Lower leg skin (tissue), 3 donors: ENCODE data around the gene EPHX1.
"Not testable (repeated sequence)": the region's sequence is repeated elsewhere in the genome, so short reads cannot be mapped to it uniquely, and the experiment has no call there.

Source experiments
- POLR2A ChIP-seq, 2 donors: fragments of 450-650 bp; IDR thresholded peaks; one replicate each; pipeline ENCODE4 v1.6.1; 2016 to 2017; ENCODE audit warnings: antibody characterized with exemption in 2 of 2, mild to moderate bottlenecking in 1 of 2, moderate library complexity in 1 of 2
- TF ChIP-seq, protein P1 (sequence below), 3 donors: fragments of 450-650 bp; IDR thresholded peaks; one replicate each; pipeline ENCODE4 v1.5.1; 2016; ENCODE audit warnings: antibody characterized with exemption in 3 of 3, mild to moderate bottlenecking in 3 of 3, moderate library complexity in 2 of 3

DNA sequence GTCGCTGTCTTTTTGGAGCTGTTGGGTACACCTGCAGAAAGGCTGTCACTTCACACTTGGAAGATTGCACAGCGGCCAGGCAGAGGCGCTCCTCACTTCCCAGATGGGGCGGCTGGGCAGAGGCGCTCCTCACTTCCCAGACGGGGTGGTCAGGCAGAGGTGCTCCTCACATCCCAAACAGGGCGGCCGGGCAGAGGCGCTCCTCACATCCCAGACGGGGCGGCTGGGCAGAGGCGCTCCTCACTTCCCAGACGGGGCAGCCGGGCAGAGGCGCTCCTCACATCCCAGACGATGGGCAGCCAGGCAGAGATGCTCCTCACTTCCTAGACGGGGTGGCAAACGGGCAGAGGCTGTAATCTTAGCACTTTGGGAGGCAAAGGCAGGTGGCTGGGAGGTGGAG, 13.8 kb upstream of the EPHX1 start:
- TF ChIP-seq, protein P1, sequence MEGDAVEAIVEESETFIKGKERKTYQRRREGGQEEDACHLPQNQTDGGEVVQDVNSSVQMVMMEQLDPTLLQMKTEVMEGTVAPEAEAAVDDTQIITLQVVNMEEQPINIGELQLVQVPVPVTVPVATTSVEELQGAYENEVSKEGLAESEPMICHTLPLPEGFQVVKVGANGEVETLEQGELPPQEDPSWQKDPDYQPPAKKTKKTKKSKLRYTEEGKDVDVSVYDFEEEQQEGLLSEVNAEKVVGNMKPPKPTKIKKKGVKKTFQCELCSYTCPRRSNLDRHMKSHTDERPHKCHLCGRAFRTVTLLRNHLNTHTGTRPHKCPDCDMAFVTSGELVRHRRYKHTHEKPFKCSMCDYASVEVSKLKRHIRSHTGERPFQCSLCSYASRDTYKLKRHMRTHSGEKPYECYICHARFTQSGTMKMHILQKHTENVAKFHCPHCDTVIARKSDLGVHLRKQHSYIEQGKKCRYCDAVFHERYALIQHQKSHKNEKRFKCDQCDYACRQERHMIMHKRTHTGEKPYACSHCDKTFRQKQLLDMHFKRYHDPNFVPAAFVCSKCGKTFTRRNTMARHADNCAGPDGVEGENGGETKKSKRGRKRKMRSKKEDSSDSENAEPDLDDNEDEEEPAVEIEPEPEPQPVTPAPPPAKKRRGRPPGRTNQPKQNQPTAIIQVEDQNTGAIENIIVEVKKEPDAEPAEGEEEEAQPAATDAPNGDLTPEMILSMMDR (IDR thresholded peaks at IDR 0.05), result not testable (repeated sequence)
- TF ChIP-seq POLR2A (IDR thresholded peaks at IDR 0.05), result not testable (repeated sequence)
